Activated naive CD8-positive, alpha-beta T cell treated with anti-CD3 and anti-CD28 coated beads, Interleukin-2, amount 50 U/mL, for 24 hours (primary cell): ENCODE results near the gene SGMS1.

ENCODE experiments used
- ATAC-seq: fragments of 150-1000 bp; cut with Tn5 transposase; one replicate; pipeline ENCODE4 v1.10.0; 2021
- DNase-seq: peaks from one replicate; pipeline ENCODE4 v3.0.0; 2021
- H3K27ac Mint-ChIP-seq: one replicate; pipeline ENCODE4 v1.8.0; 2021; ENCODE audit warnings: mild to moderate bottlenecking, mixed read lengths
- H3K27me3 Mint-ChIP-seq: one replicate; pipeline ENCODE4 v1.8.0; 2021; ENCODE audit warnings: mixed read lengths
- H3K36me3 Mint-ChIP-seq: one replicate; pipeline ENCODE4 v1.8.0; 2021; ENCODE audit warnings: low read depth, mixed read lengths
- H3K4me1 Mint-ChIP-seq: one replicate; pipeline ENCODE4 v1.8.0; 2021; ENCODE audit warnings: mixed read lengths
- H3K4me3 Mint-ChIP-seq: one replicate; pipeline ENCODE4 v1.8.0; 2021; ENCODE audit warnings: mild to moderate bottlenecking, moderate library complexity, mixed read lengths
- H3K9me3 Mint-ChIP-seq: one replicate; pipeline ENCODE4 v1.8.0; 2021; ENCODE audit warnings: mixed read lengths

SGMS1 gene

DNA sequence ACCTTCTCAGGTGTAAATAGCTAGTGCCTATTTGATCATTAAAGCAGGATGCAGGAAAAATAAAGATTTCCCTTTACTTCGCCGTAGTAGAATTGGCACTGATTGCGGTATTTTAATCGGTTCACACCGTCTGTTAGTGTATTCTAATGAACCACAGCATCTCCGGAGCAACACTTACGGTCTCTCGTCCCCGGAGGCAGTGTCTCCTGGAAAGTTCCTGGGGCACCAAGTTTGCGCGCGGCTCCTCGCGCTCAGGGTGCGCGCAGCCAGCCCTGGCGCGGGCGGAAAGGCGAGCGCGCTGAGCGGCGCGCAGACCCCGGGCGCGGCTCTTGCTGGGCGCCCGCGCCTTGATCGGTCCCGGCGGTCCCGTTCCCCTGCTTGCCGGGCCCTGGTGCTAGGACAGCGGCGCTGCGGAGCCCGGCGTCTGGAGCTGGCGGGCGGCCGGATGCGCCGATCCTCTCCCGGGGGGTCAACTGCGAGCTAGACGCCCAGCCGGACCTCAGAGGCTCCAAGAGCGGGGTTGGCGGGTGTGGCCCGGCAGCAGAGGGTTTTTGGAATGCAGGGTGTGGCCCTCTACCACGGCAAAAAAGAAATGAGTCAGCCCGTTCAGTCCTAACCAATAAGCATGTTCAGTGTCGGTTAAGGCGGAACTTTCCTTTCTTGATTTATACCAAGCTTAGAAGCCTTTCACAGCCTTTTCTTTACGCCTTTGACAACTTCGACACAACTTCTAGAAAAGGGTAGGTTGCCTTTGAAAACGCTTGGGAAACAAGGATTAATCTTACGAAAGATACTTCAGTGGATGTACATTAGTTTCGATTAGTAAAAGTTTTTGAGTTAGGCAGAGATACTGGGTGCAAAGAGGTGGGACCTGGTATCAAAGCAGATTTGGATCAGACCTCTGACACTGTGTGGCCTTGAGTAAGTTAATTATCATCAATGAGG lies 205.6 kb downstream of the SGMS1 start:
- peaks cover 36% of the 10 kb centered on the region for H3K4me1 Mint-ChIP-seq
- ATAC-seq, result peak; percentile 90

DNA sequence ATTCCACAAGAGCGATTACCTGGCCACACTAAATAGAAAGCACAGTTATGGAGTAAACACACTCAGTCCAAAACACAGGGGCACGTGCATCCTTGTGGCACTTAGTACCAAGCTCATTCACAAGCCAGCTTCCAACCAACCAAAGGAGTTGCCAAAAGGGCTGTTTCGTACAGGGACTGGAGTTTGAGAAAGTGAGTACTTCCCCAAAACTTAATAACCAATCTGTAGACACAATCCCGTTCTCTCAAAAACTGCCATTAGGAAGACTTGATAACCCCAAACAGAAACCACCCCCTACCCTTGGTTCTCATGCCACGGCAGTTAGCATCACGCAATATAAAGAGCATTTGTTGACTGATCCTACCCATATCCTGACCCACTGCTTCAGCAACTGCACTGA lies 206.3 kb downstream of the SGMS1 start:
- no peaks in the 10 kb centered on the region for H3K9me3 Mint-ChIP-seq
- peaks cover 36% of the 10 kb centered on the region for H3K4me1 Mint-ChIP-seq
- peak overlapping the region; percentile 81 for H3K4me3 Mint-ChIP-seq
- peaks cover under 1% of the 10 kb centered on the region for H3K36me3 Mint-ChIP-seq
- ATAC-seq (no peak), DNase-seq (no peak)
- H3K27ac Mint-ChIP-seq, result no peak overlapping the region
- no peaks in the 10 kb centered on the region for H3K27me3 Mint-ChIP-seq

More for the DNA sequence above, 205.6 kb downstream of the SGMS1 start:
- peak; percentile 43 for DNase-seq
- Mint-ChIP-seq H3K9me3 (no peaks in the 10 kb centered on the region), H3K4me3 (peak overlapping the region; percentile 81), H3K36me3 (no peaks in the 10 kb centered on the region), H3K27me3 (no peaks in the 10 kb centered on the region), H3K27ac (peak overlapping the region; percentile 27)

DNA sequence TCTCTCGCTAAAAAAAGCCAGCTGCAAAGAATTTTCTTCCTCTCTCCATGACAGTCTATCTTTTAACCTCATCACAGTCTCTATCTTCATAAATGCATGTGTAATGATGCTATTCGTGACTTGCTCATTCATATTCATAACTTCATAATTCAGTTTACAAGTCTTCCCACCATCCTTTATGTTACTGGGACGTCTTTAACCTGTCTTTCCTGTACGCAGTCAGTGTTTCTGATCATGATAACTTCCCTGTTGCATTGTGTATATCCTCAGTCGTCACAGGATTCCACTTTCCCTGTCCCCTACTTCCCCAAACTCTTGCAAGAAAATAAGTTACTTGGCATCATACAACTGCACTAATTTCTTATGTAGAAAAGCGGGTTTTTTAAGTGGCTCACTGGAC lies 206.9 kb downstream of the SGMS1 start:
- Mint-ChIP-seq H3K36me3 (peaks cover 4% of the 10 kb centered on the region), H3K27me3 (no peaks in the 10 kb centered on the region), H3K9me3 (no peaks in the 10 kb centered on the region), H3K4me3 (peak overlapping the region; percentile 27), H3K27ac (no peak overlapping the region), H3K4me1 (peaks cover 35% of the 10 kb centered on the region)
- ATAC-seq (no peak), DNase-seq (no peak)

DNA sequence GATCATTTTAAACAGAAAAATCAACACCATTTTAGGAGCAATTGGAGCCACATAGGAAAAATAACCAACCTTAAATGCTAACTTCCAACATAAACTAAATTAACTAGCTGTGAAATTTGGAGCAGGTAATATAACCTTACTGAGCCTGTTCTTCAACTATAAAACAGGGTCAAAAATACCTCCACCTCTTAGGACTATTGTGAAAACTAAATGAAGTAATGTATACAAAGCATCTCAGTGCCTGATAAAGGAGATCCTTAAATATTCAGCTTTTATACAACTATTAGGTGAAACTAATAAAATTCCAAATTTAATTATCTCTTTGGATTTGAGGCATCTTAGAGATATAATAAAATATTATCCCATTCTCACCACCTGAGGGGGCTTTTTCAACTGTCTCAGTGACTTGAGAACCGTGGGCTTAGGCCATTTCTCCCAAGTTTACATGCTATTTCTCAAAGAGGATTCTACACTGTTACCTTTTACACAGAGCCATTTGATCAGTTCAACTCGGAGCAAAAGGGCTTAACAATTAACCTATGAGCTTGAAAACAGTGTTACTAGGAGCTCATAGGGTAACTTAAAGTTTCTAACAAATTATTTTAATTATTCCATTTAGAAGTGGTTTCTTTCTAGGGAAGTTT lies 207.5 kb downstream of the SGMS1 start:
- Mint-ChIP-seq H3K27ac (no peak overlapping the region), H3K4me3 (no peak overlapping the region), H3K36me3 (peaks cover 4% of the 10 kb centered on the region), H3K27me3 (no peaks in the 10 kb centered on the region), H3K9me3 (no peaks in the 10 kb centered on the region), H3K4me1 (peaks cover 32% of the 10 kb centered on the region)
- no peak for DNase-seq
- no peak for ATAC-seq

DNA sequence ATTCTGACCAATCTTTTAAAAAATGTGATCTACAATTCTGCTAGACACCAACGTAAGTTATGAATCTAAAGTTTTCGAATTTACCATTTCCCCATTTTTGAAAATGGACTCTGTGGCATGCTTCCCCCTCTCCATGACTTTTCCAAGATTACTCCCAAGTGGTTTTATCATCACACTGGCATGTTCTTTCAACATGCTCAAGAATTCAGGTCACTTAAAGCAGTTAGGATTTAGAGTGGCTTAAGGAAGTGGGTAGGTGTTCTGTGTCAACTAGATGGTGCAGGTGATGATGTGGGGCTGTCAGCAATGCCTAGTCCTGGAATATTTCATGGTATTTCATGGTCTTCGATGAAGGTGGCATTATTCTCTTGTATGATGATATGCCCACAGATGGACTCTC lies 208.5 kb downstream of the SGMS1 start:
- peaks cover 4% of the 10 kb centered on the region for H3K36me3 Mint-ChIP-seq
- ATAC-seq (no peak), DNase-seq (no peak)
- no peaks in the 10 kb centered on the region for H3K27me3 Mint-ChIP-seq
- H3K9me3 Mint-ChIP-seq, result no peaks in the 10 kb centered on the region
- no peak overlapping the region for H3K27ac Mint-ChIP-seq
- peaks cover 32% of the 10 kb centered on the region for H3K4me1 Mint-ChIP-seq
- no peak overlapping the region for H3K4me3 Mint-ChIP-seq

DNA sequence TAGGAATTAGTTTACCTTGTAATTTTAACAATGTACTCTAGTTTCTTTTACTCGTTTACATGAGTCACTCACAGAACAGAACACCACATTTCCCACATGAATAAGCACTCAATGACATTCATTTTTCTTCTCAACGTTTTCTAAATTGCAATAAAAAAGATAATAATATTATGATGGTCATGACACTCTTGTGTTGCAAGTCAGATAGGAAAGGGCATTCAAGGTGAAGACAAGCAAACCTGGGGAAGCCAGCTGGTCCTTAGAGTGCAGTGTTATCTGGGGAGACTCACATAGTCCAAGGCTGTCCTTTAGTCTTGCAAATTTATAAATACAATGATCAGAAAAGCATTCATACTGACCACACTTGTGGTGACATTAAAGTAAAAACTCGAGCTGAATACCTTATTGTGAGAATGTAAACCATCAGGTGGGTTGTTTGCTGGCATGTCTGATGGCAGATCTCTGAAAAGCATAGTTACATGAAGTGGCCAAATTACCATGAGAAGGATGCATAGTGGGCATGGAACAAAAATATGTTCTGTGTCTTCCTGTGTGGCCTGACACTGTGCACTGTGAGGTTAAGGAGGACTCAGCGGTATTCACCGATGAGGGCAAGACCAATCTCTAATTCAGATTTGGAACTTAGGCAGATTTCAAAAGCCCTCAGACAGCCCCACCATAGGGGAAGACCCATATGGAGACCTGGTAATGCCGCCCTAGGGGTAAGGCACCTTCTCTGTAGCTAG lies 213.5 kb downstream of the SGMS1 start:
- Mint-ChIP-seq H3K27ac (no peak overlapping the region), H3K9me3 (no peaks in the 10 kb centered on the region), H3K4me3 (no peak overlapping the region), H3K4me1 (peaks cover 21% of the 10 kb centered on the region), H3K36me3 (peaks cover 20% of the 10 kb centered on the region), H3K27me3 (no peaks in the 10 kb centered on the region)
- ATAC-seq, result peak; percentile 49
- no peak for DNase-seq

DNA sequence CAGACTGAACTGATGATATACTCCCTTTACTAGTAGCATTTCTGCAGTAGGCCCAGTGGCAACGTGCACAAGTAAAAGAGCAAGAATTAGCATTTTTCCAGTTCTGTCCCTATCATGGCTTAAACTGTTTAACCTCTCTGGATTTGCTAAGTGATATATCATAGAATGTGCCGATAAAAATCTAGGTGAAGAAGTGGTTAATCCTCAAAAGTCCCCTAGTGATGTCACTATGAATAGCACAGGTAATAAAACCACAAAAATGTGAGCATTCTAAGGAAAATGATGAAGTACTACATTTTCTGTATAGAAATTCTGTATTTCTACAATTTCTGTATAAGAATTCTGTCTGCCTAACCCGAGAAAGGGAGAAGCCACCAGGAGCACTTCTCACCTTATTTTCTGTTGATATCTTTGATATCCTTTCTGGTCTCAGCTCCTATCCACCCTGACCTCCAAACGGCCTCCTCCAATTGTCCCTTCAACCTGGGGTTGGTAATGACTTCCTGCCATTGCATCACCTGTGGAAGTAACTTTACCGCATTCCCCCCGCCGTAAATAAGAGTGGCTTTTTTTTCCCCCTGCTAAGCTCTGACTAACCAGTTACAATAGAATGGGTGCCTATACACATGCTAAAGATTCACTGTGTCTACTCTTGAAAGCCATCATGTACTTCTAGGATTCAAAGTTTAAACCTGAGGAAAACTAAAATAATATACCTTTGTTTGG lies 216.5 kb downstream of the SGMS1 start:
- ATAC-seq, result no peak
- H3K36me3 Mint-ChIP-seq, result peaks cover 22% of the 10 kb centered on the region

DNA sequence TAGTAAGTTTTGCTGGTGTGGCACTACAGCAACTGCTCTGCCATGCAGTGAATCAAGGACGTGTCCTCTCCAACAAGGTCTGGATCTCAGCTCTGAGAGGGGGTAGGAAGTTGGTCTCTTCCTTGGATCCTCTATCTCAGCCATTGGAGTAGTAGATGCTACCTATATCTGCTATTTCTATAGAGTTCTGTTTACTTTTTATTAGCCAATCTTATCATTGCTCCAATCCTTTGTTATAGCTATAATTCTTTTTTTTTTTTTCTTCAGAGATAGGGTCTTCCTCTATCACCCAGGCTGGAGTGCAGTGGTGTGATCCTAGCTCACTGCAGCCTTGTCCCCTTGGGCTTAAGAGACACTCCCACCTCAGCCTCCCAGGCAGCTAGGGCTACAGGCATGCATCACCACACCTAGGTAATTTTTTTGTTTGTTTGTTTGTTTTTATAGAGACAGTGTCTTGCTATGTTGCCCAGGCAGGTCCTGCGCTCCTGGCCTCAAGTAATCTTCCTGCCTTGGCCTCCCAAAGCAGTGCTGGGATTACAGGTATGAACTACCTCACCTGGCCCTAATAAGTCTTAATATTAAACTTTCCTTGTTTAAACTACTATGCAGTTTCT lies 217.2 kb downstream of the SGMS1 start:
- no peak for DNase-seq
- ATAC-seq, result no peak
- no peaks in the 10 kb centered on the region for H3K9me3 Mint-ChIP-seq
- peaks cover 20% of the 10 kb centered on the region for H3K36me3 Mint-ChIP-seq
- no peak overlapping the region for H3K4me3 Mint-ChIP-seq
- H3K27me3 Mint-ChIP-seq, result no peaks in the 10 kb centered on the region
- H3K27ac Mint-ChIP-seq, result no peak overlapping the region
- peaks cover 24% of the 10 kb centered on the region for H3K4me1 Mint-ChIP-seq

More for the DNA sequence above, 216.5 kb downstream of the SGMS1 start:
- Mint-ChIP-seq H3K4me1 (peaks cover 24% of the 10 kb centered on the region), H3K27me3 (no peaks in the 10 kb centered on the region), H3K27ac (no peak overlapping the region), H3K4me3 (no peak overlapping the region), H3K9me3 (no peaks in the 10 kb centered on the region)
- DNase-seq, result no peak

DNA sequence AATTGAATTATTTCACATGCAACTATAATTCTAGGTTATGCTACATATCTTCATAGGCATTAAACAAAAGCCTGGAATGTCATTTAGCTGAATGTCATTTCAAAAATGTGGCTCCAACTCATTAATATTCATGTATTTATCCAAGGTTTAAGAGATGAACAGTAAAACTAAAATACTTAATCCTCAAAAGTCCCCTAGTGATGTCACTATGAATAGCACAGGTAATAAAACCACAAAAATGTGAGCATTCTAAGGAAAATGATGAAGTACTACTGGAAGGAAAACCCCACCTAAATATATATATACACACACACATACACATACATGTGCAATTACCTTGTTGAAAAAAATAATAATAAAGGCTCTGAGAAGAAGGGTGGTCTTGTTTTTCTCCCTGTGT lies 218.0 kb downstream of the SGMS1 start:
- no peak for ATAC-seq
- H3K4me3 Mint-ChIP-seq, result no peak overlapping the region

DNA sequence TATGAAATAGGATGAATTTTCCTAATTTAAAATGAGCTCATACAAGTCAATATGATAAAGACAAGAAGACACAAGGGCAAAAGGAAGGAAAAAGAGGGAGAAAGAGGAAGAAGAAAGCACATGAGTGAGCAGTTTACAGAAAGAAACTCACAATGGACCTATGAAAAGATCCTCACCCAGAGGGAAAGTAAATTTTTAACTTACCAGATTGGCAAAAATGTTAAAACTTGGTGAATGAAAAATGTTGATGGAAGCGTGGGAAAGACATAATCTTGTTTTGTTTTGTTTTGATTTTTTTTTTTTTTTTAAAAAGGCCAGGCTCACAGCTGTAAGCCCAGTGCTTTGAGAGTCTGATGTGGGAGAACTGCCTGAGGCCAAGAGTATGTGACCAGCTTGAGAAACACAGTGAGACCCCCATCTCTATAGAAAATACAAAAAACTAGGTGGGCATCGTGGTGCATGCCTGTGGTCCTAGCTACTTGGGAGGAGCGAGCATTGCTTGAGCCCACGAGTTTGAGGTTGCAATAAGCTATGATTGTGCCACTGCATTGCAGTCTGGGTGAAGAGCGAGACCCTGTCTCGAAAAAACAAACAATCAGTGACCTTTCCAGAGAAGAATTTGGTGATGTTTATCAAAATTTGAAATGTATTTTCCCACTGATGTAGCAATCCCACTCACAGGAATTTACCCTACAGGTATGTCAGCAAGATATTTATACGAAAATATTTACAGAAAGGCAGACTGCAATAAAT lies 219.6 kb downstream of the SGMS1 start:
- H3K27ac Mint-ChIP-seq, result no peak overlapping the region
- no peaks in the 10 kb centered on the region for H3K9me3 Mint-ChIP-seq
- peaks cover 8% of the 10 kb centered on the region for H3K4me1 Mint-ChIP-seq
- ATAC-seq (no peak), DNase-seq (no peak)
- H3K27me3 Mint-ChIP-seq, result no peaks in the 10 kb centered on the region
- no peak overlapping the region for H3K4me3 Mint-ChIP-seq
- peaks cover 20% of the 10 kb centered on the region for H3K36me3 Mint-ChIP-seq

More for the DNA sequence above, 218.0 kb downstream of the SGMS1 start:
- H3K36me3 Mint-ChIP-seq, result peaks cover 20% of the 10 kb centered on the region
- H3K27ac Mint-ChIP-seq, result no peak overlapping the region
- no peaks in the 10 kb centered on the region for H3K9me3 Mint-ChIP-seq
- no peak for DNase-seq
- H3K27me3 Mint-ChIP-seq, result no peaks in the 10 kb centered on the region
- H3K4me1 Mint-ChIP-seq, result peaks cover 18% of the 10 kb centered on the region

DNA sequence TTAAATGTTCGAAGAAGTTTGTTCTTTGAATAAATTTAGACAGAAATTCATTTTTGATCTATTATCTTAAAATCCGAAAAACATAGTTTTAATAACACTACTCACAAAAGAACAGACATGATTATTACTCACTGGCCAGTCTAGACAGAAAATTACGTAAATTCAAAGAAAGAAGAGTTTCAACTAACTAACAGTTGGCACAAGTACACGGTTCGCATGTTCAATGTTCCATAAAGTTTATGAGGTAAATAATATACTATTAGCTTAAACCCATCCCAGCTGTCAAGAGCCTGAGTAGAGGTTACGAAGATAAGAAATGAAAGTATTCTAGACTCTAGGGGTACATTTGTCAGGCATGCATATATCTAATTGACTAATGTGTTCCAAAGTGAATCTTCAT lies 220.7 kb downstream of the SGMS1 start:
- peaks cover 8% of the 10 kb centered on the region for H3K4me1 Mint-ChIP-seq
- no peak overlapping the region for H3K27ac Mint-ChIP-seq
- no peaks in the 10 kb centered on the region for H3K9me3 Mint-ChIP-seq

DNA sequence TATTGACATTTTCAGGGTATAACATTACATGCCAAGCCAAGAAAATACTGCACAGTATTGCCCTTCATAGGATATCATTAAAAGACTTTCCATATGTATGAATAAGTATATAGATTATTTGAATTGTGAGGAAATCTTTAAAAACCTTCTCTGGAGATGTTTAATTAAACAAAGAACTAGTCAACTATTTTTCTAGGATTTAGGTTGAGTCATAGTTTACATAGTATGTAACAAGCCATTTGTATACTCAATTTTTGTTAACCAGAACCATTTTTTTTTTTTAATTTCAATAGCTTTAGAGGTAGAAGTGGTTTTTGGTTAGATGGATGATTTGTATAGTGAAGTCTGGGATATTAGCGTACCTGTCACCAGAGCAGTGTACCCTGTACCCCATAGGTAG lies 221.3 kb downstream of the SGMS1 start:
- DNase-seq (no peak), ATAC-seq (no peak)
- H3K4me1 Mint-ChIP-seq, result peaks cover 10% of the 10 kb centered on the region
- peaks cover 19% of the 10 kb centered on the region for H3K36me3 Mint-ChIP-seq
- H3K27ac Mint-ChIP-seq, result no peak overlapping the region
- H3K4me3 Mint-ChIP-seq, result no peak overlapping the region
- no peaks in the 10 kb centered on the region for H3K27me3 Mint-ChIP-seq
- no peaks in the 10 kb centered on the region for H3K9me3 Mint-ChIP-seq

More for the DNA sequence above, 220.7 kb downstream of the SGMS1 start:
- ATAC-seq, result no peak
- DNase-seq, result no peak
- Mint-ChIP-seq H3K36me3 (peaks cover 20% of the 10 kb centered on the region), H3K27me3 (no peaks in the 10 kb centered on the region), H3K4me3 (no peak overlapping the region)

DNA sequence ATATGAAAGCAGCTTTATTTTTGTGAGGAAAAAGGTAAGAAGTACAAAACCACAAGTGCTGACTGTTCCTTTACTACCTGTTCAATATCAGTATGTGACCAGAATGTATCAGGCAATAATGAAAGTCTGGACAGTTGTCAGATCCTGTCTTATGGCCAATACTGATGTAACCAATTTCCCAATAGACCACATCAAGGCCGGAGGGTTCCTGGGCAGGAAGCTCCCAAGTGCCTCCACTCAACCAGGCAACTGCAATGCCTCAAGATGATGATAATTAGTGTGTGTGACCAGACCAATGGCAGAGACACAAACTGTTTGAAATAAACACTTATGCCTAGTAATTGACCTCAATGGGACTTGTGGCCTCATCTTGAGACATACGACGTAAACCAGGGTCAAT lies 223.1 kb downstream of the SGMS1 start:
- Mint-ChIP-seq H3K4me3 (no peak overlapping the region), H3K27me3 (no peaks in the 10 kb centered on the region), H3K4me1 (peaks cover 26% of the 10 kb centered on the region), H3K9me3 (no peaks in the 10 kb centered on the region), H3K36me3 (peaks cover 7% of the 10 kb centered on the region), H3K27ac (no peak overlapping the region)
- no peak for DNase-seq
- no peak for ATAC-seq
